RKO (cell line): Measurements from ENCODE around the gene SNTG2.

Experiments
- DNase-seq: peaks from one replicate; pipeline ENCODE4 v3.0.0-alpha.2; 2016; ENCODE audit warnings: low spot score

The SNTG2 gene

GRCh38 chr2:1319393-1319792 is 368.7 kb downstream of the SNTG2 start:
- DNase-seq = no peak

- DNase-seq = no peak
These were observed 370.7 kb downstream of the SNTG2 start for GRCh38 chr2:1321321-1321720.

- no peak for DNase-seq
These were observed 374.2 kb downstream of the SNTG2 start for GRCh38 chr2:1324884-1325283.

GRCh38 chr2:1328684-1329083 is 378.0 kb downstream of the SNTG2 start:
- no peak for DNase-seq

- no peak for DNase-seq
These were observed 388.9 kb downstream of the SNTG2 start for GRCh38 chr2:1339388-1340140.

GRCh38 chr2:1340141-1340512 is 389.5 kb downstream of the SNTG2 start:
- DNase-seq = no peak

GRCh38 chr2:1341404-1342120 is 390.9 kb downstream of the SNTG2 start:
- no peak for DNase-seq

GRCh38 chr2:1348789-1349188 is 398.1 kb downstream of the SNTG2 start:
- no peak for DNase-seq

GRCh38 chr2:1350111-1350510 is 399.5 kb downstream of the SNTG2 start:
- no peak for DNase-seq

- no peak for DNase-seq
These were observed 402.5 kb downstream of the SNTG2 start for GRCh38 chr2:1353124-1353523.

GRCh38 chr2:1353543-1353942 is 402.9 kb downstream of the SNTG2 start:
- DNase-seq = no peak

GRCh38 chr2:1360144-1360543 is 409.5 kb downstream of the SNTG2 start:
- DNase-seq = no peak

- no peak for DNase-seq
These were observed 410.1 kb downstream of the SNTG2 start for GRCh38 chr2:1360557-1361250.

GRCh38 chr2:1363367-1363766 is 412.7 kb downstream of the SNTG2 start:
- DNase-seq = no peak

GRCh38 chr2:1366546-1367134 is 416.0 kb downstream of the SNTG2 start:
- no peak for DNase-seq

GRCh38 chr2:1367601-1368000 is 417.0 kb downstream of the SNTG2 start:
- no peak for DNase-seq

GRCh38 chr2:1369905-1370304 is 419.3 kb downstream of the SNTG2 start:
- no peak for DNase-seq

- no peak for DNase-seq
These were observed 419.8 kb downstream of the SNTG2 start for GRCh38 chr2:1370461-1370860.

GRCh38 chr2:1371082-1371481 is 420.4 kb downstream of the SNTG2 start:
- no peak for DNase-seq

- no peak for DNase-seq
These were observed 423.2 kb downstream of the SNTG2 start for GRCh38 chr2:1373830-1374229.

GRCh38 chr2:1374287-1374686 is 423.6 kb downstream of the SNTG2 start:
- DNase-seq = no peak

GRCh38 chr2:1375794-1376193 is 425.1 kb downstream of the SNTG2 start:
- DNase-seq = no peak

GRCh38 chr2:1377473-1377872 is 426.8 kb downstream of the SNTG2 start:
- no peak for DNase-seq
